Astrocyte (in vitro differentiated cells and primary cell): ENCODE data around the gene PSAP. TPM values are rescaled to one million over a fixed set of nuclear protein-coding genes. Genes with fewer than 3 reads are reported as not detected.

Source experiments
- DNase-seq: peaks from one replicate; pipeline ENCODE4 v3.0.0-alpha.2; 2010; ENCODE audit warnings: low read depth
- FAIRE-seq: peaks from 2 replicates; lab custom pipeline; 2011; peaks lifted over from hg19 to GRCh38; lab: Jason Lieb, UNC
- H2AFZ ChIP-seq: 2 replicates; pipeline ENCODE4 v1.6.0; 2012; ENCODE audit warnings: low read depth, low read length, inconsistent platforms
- H3K27ac ChIP-seq: 2 replicates; pipeline ENCODE4 v1.5.1; 2011; ENCODE audit warnings: low read depth, low read length, inconsistent platforms
- H3K27me3 ChIP-seq: 2 replicates; pipeline ENCODE4 v1.6.0; 2011; ENCODE audit warnings: low read length, inconsistent platforms; ENCODE audit not compliant: insufficient read depth
- H3K36me3 ChIP-seq: 2 replicates; pipeline ENCODE4 v1.5.1; 2011; ENCODE audit warnings: low read length, inconsistent platforms; ENCODE audit not compliant: insufficient read depth
- H3K4me1 ChIP-seq: 2 replicates; pipeline ENCODE4 v1.5.1; 2011; ENCODE audit warnings: low read length, inconsistent platforms; ENCODE audit not compliant: insufficient read depth
- H3K4me2 ChIP-seq: 2 replicates; pipeline ENCODE4 v1.6.0; 2012; ENCODE audit warnings: low read length, inconsistent platforms
- H3K4me3 ChIP-seq: 2 replicates; pipeline ENCODE4 v1.5.1; 2011; ENCODE audit warnings: low read depth, mild to moderate bottlenecking, low read length, inconsistent platforms; ENCODE audit not compliant: insufficient read depth
- H3K79me2 ChIP-seq: 2 replicates; pipeline ENCODE4 v1.6.0; 2012; ENCODE audit warnings: mild to moderate bottlenecking, low read length, inconsistent platforms; ENCODE audit not compliant: insufficient read depth
- H3K9ac ChIP-seq: 2 replicates; pipeline ENCODE4 v1.6.0; 2012; ENCODE audit warnings: mild to moderate bottlenecking, low read length, inconsistent platforms
- H3K9me3 ChIP-seq: 2 replicates; pipeline ENCODE4 v1.5.1; 2012; ENCODE audit warnings: low read depth, mild to moderate bottlenecking, low read length, inconsistent platforms; ENCODE audit not compliant: insufficient read depth
- H4K20me1 ChIP-seq: 2 replicates; pipeline ENCODE4 v1.6.0; 2012; ENCODE audit warnings: low read length, inconsistent platforms; ENCODE audit not compliant: insufficient read depth
- H3K27ac Mint-ChIP-seq: one replicate; pipeline ENCODE4 v1.8.0; 2021; ENCODE audit warnings: mild to moderate bottlenecking, mixed read lengths; ENCODE audit not compliant: unreplicated experiment
- H3K27me3 Mint-ChIP-seq: one replicate; pipeline ENCODE4 v1.8.0; 2021; ENCODE audit warnings: low read depth, mixed read lengths; ENCODE audit not compliant: unreplicated experiment
- H3K36me3 Mint-ChIP-seq: one replicate; pipeline ENCODE4 v1.8.0; 2021; ENCODE audit warnings: low read depth, mixed read lengths; ENCODE audit not compliant: unreplicated experiment
- H3K4me1 Mint-ChIP-seq: one replicate; pipeline ENCODE4 v1.8.0; 2021; ENCODE audit warnings: low read depth, mixed read lengths; ENCODE audit not compliant: unreplicated experiment
- H3K4me3 Mint-ChIP-seq: one replicate; pipeline ENCODE4 v1.8.0; 2021; ENCODE audit warnings: mild to moderate bottlenecking, moderate library complexity, mixed read lengths; ENCODE audit not compliant: unreplicated experiment
- H3K9me3 Mint-ChIP-seq: one replicate; pipeline ENCODE4 v1.8.0; 2021; ENCODE audit warnings: mild to moderate bottlenecking, mixed read lengths; ENCODE audit not compliant: unreplicated experiment
- EZH2 ChIP-seq: IDR thresholded peaks from 2 replicates; pipeline ENCODE4 v1.6.1; 2012; ENCODE audit warnings: mild to moderate bottlenecking, low read length, inconsistent platforms; ENCODE audit not compliant: insufficient read depth
- total RNA-seq: library from RNA; stranded (reverse); gene quantifications from 2 replicates; pipeline ENCODE4 v1.2.1, GENCODE V29; 2021
- TF ChIP-seq, protein P1 (sequence below): IDR thresholded peaks from 2 replicates; pipeline ENCODE4 v1.5.1; 2011; ENCODE audit warnings: low read depth, mild to moderate bottlenecking, inconsistent platforms, low read length, moderate library complexity; ENCODE audit not compliant: insufficient read depth

PSAP gene
- total RNA-seq, 1 donor from 2014 or later = 1,120 TPM

DNA sequence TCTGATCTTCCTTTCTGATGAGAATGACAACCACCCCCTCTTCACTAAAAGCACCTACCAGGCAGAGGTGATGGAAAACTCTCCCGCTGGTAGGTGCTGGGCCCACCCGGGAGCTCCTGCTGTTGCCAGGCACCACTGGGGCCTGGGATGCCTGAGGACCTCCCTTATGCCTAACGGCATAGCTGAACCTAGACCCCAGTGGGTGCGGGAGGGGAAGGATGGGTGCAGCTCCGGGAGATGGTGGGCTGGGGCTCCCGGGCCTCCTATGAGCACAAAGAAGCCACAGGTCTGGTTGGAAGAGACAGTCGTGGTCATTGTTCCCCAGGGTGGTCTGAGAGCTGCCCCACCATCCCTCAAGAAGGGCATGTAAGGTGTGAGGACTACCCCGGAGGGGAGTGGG is 62.1 kb downstream of the PSAP start:
- Mint-ChIP-seq H3K27ac (no peak overlapping the region), H3K9me3 (peaks cover 3% of the 10 kb centered on the region), H3K36me3 (no peaks in the 10 kb centered on the region), H3K4me1 (no peaks in the 10 kb centered on the region), H3K27me3 (peaks cover 49% of the 10 kb centered on the region), H3K4me3 (no peak overlapping the region)
- Histone ChIP-seq H3K79me2 (no peaks in the 10 kb centered on the region), H3K27ac (no peak overlapping the region), H3K9me3 (no peaks in the 10 kb centered on the region), H2AFZ (no peak overlapping the region), H3K36me3 (no peaks in the 10 kb centered on the region), H4K20me1 (no peaks in the 10 kb centered on the region), H3K9ac (no peak overlapping the region), H3K4me1 (no peaks in the 10 kb centered on the region), H3K4me3 (no peak overlapping the region), H3K27me3 (peaks cover 2% of the 10 kb centered on the region), H3K4me2 (no peak overlapping the region)
- FAIRE-seq = no peak
- DNase-seq = no peak
- TF ChIP-seq, protein P1, sequence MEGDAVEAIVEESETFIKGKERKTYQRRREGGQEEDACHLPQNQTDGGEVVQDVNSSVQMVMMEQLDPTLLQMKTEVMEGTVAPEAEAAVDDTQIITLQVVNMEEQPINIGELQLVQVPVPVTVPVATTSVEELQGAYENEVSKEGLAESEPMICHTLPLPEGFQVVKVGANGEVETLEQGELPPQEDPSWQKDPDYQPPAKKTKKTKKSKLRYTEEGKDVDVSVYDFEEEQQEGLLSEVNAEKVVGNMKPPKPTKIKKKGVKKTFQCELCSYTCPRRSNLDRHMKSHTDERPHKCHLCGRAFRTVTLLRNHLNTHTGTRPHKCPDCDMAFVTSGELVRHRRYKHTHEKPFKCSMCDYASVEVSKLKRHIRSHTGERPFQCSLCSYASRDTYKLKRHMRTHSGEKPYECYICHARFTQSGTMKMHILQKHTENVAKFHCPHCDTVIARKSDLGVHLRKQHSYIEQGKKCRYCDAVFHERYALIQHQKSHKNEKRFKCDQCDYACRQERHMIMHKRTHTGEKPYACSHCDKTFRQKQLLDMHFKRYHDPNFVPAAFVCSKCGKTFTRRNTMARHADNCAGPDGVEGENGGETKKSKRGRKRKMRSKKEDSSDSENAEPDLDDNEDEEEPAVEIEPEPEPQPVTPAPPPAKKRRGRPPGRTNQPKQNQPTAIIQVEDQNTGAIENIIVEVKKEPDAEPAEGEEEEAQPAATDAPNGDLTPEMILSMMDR = no peak
- no peak for TF ChIP-seq EZH2

DNA sequence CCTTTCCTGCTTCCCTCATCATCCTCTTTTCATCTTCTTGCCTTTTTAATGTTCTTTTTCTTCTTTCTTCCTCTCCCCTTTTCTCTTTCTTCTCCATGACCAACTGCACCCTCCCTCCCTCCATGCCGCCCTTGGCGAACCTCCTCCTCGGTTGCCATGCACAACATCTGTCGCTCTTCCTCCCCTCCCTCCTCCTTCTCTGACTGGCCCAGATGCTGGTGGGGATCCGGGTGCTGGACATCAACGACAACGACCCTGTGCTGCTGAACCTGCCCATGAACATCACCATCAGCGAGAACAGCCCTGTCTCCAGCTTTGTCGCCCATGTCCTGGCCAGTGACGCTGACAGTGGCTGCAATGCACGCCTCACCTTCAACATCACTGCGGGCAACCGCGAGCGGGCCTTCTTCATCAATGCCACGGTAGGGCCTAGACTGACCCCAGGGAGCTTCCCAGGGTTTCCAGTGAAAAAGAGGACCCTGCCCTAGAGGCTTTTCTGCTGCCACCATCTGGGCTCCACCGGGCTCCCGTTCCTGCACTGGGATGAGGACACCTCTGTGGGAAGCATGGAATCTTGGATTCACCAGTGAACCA is 66.3 kb downstream of the PSAP start:
- Mint-ChIP-seq H3K36me3 (no peaks in the 10 kb centered on the region), H3K27me3 (peaks cover 69% of the 10 kb centered on the region), H3K4me3 (no peak overlapping the region), H3K4me1 (peaks cover 5% of the 10 kb centered on the region), H3K9me3 (peaks cover 3% of the 10 kb centered on the region), H3K27ac (no peak overlapping the region)
- FAIRE-seq (no peak), DNase-seq (no peak)
- H3K4me1 ChIP-seq = peaks cover 3% of the 10 kb centered on the region
- no peak overlapping the region for H2AFZ ChIP-seq
- no peaks in the 10 kb centered on the region for H3K79me2 ChIP-seq
- H3K36me3 ChIP-seq = no peaks in the 10 kb centered on the region
- H3K4me2 ChIP-seq = no peak overlapping the region
- no peaks in the 10 kb centered on the region for H4K20me1 ChIP-seq
- TF ChIP-seq, protein P1 = no peak
- no peak for TF ChIP-seq EZH2
- no peak overlapping the region for H3K27ac ChIP-seq
- no peaks in the 10 kb centered on the region for H3K9me3 ChIP-seq
- H3K9ac ChIP-seq = no peak overlapping the region
- H3K4me3 ChIP-seq = no peak overlapping the region
- peaks cover 4% of the 10 kb centered on the region for H3K27me3 ChIP-seq

DNA sequence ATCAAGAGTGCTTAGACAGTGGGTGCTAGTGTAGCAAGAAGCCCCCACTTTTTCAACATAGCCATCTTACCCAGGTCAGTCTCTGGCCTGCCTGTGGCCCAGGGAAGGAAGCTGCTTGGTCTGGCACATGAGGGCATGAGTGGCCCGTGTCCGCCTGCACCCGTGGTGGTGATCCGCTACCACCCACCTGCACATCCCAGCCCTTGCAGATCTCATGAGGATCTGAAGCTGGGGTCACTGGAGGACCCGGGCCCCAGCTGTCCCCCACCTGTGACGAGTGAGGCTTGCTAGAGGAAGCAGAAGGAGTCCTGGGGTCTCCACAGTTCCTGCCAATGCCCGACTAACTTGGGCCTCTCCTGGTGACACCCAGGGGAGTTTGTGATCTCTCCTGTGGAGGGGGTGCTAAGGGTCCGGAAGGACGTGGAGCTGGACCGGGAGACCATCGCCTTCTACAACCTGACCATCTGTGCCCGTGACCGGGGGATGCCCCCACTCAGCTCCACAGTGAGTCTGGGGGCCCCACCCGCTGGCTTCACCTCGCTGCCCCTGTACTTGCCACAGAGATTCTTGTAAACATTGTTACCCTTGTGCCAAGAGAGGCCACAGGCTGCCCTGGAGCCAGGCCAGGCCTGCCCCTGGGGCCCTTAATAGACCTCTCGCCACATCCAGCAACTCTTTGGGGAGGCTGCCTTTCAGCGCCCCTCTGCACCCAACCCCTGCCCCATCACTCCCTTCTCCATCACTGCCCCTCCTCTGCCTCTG is 67.0 kb downstream of the PSAP start:
- TF ChIP-seq EZH2 = no peak
- TF ChIP-seq, protein P1 = no peak

More for the DNA sequence above, 67.0 kb downstream of the PSAP start:
- Mint-ChIP-seq H3K27ac (no peak overlapping the region), H3K9me3 (peaks cover 3% of the 10 kb centered on the region), H3K36me3 (no peaks in the 10 kb centered on the region), H3K27me3 (peaks cover 69% of the 10 kb centered on the region), H3K4me1 (peaks cover 5% of the 10 kb centered on the region), H3K4me3 (no peak overlapping the region)
- DNase-seq = no peak
- Histone ChIP-seq H3K9me3 (no peaks in the 10 kb centered on the region), H3K27me3 (peaks cover 4% of the 10 kb centered on the region), H4K20me1 (no peaks in the 10 kb centered on the region), H2AFZ (no peak overlapping the region), H3K4me1 (peaks cover 3% of the 10 kb centered on the region), H3K4me3 (no peak overlapping the region), H3K36me3 (no peaks in the 10 kb centered on the region), H3K4me2 (no peak overlapping the region), H3K79me2 (no peaks in the 10 kb centered on the region), H3K9ac (no peak overlapping the region), H3K27ac (no peak overlapping the region)
- no peak for FAIRE-seq
